ENCODE results near the gene MAPKBP1. TPM values are rescaled to one million over a fixed set of nuclear protein-coding genes. Genes with fewer than 3 reads are reported as not detected.

The MAPKBP1 gene
- total RNA-seq, 1 donor from 2014 or later, result 27.2 TPM

DNA sequence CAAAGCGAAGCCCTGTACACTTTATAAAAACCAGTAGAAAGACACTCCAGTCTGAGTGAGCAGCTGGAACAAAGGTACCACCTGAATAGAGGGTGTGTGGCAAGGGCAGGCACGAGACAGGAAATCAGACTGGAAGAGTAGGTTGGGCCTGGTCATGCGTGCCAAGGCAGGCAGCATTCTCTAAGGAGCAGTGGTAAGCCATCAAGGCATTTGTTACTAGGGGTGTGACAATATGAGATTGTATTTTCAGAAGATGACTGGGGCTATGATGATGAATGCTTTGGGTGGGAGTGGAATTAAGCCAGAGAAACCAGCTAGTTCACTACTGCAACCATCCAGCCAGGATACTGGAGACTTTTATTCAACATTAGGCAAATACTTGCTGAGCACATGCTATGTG lies 58.6 kb downstream of the MAPKBP1 start:
- Mint-ChIP-seq H3K27me3 (ENCODE audit: low read depth) (no peaks in the 10 kb centered on the region), H3K27ac (ENCODE audit: unreplicated experiment) (no peak overlapping the region), H3K4me3 (ENCODE audit: unreplicated experiment) (no peak overlapping the region), H3K4me1 (ENCODE audit: low read depth) (peaks cover 12% of the 10 kb centered on the region), H3K36me3 (ENCODE audit: low read depth) (no peaks in the 10 kb centered on the region), H3K9me3 (ENCODE audit: low read depth) (no peaks in the 10 kb centered on the region)
- TF ChIP-seq, protein P1, sequence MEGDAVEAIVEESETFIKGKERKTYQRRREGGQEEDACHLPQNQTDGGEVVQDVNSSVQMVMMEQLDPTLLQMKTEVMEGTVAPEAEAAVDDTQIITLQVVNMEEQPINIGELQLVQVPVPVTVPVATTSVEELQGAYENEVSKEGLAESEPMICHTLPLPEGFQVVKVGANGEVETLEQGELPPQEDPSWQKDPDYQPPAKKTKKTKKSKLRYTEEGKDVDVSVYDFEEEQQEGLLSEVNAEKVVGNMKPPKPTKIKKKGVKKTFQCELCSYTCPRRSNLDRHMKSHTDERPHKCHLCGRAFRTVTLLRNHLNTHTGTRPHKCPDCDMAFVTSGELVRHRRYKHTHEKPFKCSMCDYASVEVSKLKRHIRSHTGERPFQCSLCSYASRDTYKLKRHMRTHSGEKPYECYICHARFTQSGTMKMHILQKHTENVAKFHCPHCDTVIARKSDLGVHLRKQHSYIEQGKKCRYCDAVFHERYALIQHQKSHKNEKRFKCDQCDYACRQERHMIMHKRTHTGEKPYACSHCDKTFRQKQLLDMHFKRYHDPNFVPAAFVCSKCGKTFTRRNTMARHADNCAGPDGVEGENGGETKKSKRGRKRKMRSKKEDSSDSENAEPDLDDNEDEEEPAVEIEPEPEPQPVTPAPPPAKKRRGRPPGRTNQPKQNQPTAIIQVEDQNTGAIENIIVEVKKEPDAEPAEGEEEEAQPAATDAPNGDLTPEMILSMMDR (IDR thresholded peaks at IDR 0.05), result no peak
- DNase-seq (ENCODE audit: low spot score), result no peak

GRCh38 chr15:41834096-41834495 lies 59.8 kb downstream of the MAPKBP1 start:
- Mint-ChIP-seq H3K27me3 (ENCODE audit: low read depth) (no peaks in the 10 kb centered on the region), H3K36me3 (ENCODE audit: low read depth) (no peaks in the 10 kb centered on the region), H3K4me1 (ENCODE audit: low read depth) (peaks cover 4% of the 10 kb centered on the region), H3K4me3 (ENCODE audit: unreplicated experiment) (no peak overlapping the region), H3K9me3 (ENCODE audit: low read depth) (no peaks in the 10 kb centered on the region), H3K27ac (ENCODE audit: unreplicated experiment) (no peak overlapping the region)
- TF ChIP-seq, protein P1 (IDR thresholded peaks at IDR 0.05), result no peak
- no peak for DNase-seq (ENCODE audit: low spot score)

DNA sequence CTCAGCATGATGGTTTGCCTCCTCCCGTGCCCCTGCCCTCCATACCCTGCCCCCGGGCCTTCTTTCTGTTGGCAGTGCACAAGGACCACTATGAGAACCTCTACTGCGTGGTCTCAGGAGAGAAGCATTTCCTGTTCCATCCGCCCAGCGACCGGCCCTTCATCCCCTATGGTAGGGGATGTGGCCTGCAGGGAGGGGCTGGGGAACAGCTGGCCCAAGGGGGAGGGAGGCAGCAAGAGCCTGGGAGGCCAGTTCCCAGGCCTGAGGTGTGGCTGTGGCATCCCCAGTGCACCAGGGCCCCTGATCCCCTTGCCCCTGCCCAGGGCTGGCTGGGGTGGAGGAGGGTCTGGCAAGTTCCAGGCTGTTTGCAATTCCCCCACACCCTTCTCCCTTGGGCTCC lies 61.8 kb downstream of the MAPKBP1 start:
- H3K27ac Mint-ChIP-seq (ENCODE audit: unreplicated experiment), result no peak overlapping the region

DNA sequence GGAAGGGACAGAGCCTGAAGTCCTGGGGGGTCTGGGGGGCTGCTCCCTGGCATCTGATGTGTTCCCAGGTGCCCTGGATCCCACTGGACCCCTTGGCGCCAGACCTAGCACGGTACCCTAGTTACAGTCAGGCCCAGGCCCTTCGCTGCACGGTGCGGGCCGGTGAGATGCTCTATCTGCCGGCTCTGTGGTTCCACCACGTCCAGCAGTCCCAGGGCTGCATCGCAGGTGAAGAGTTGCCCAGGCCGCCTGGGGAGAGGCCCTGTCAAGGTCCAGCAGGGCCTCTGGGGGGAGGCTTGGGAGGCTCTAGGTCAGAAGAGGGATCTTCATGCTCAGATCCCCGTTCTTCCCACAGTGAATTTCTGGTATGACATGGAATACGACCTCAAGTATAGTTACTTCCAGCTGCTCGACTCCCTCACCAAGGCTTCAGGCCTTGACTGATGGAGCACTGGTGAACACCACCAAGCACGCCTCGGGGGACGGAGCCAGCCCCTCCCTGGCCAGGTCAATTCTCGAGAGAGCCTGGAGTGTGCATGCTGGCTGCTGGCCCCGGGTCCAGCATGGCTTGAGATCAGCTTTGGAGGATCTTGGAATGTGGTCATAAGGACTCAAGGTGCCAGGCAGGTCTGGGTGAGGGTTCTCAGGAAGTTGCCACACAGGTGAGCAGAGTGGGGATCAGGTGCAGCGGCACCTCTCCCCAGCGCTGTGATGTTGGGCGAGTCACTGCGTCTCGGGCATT lies 62.6 kb downstream of the MAPKBP1 start:
- Mint-ChIP-seq H3K27ac (ENCODE audit: unreplicated experiment) (no peak overlapping the region), H3K4me1 (ENCODE audit: low read depth) (peaks cover 4% of the 10 kb centered on the region), H3K4me3 (ENCODE audit: unreplicated experiment) (no peak overlapping the region), H3K36me3 (ENCODE audit: low read depth) (no peaks in the 10 kb centered on the region), H3K27me3 (ENCODE audit: low read depth) (no peaks in the 10 kb centered on the region), H3K9me3 (ENCODE audit: low read depth) (no peaks in the 10 kb centered on the region)
- TF ChIP-seq, protein P1 (IDR thresholded peaks at IDR 0.05), result no peak
- DNase-seq (ENCODE audit: low spot score), result no peak

More for the DNA sequence above, 61.8 kb downstream of the MAPKBP1 start:
- Mint-ChIP-seq H3K27me3 (ENCODE audit: low read depth) (no peaks in the 10 kb centered on the region), H3K4me1 (ENCODE audit: low read depth) (peaks cover 4% of the 10 kb centered on the region), H3K36me3 (ENCODE audit: low read depth) (no peaks in the 10 kb centered on the region), H3K9me3 (ENCODE audit: low read depth) (no peaks in the 10 kb centered on the region), H3K4me3 (ENCODE audit: unreplicated experiment) (no peak overlapping the region)
- TF ChIP-seq, protein P1 (IDR thresholded peaks at IDR 0.05), result no peak
- DNase-seq (ENCODE audit: low spot score), result no peak

DNA sequence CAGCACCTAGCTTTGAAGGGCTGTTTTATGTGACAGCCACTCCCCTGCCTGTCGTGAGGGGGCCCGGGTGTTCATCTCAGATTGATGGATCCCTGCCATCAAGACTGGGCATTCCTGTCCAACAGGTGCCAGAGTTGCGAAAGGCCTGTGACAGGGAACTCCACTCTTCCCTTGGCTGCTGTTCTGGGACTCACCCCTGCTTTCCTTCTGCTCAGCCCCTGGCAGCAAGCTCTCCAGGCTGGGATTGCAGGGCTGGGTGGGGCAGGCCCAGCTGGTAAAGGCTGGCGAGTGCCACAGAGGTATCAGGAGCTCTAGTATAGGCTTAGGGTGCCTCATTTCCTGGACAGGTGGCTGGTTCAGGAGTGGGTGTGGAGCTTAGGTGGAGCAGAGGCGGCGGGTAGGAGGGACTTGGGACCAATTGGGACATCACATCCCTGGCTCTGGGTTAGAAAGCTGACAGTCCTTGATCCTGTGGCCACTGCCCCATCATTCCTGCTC lies 64.2 kb downstream of the MAPKBP1 start, which contains the start of gene PLA2G4B:
PLA2G4B (plus strand) TSS at position 448 of the 498 bp plus-strand sequence. CDS start 67 bp downstream, outside the sequence.
- Mint-ChIP-seq H3K27ac (ENCODE audit: unreplicated experiment) (no peak within 1 kb of the TSS), H3K36me3 (ENCODE audit: low read depth) (no peaks in the 10 kb centered on the region), H3K4me3 (ENCODE audit: unreplicated experiment) (no peak within 1 kb of the TSS), H3K4me1 (ENCODE audit: low read depth) (peaks cover 4% of the 10 kb centered on the region), H3K9me3 (ENCODE audit: low read depth) (no peaks in the 10 kb centered on the region), H3K27me3 (ENCODE audit: low read depth) (no peaks in the 10 kb centered on the region)
- DNase-seq (ENCODE audit: low spot score), result no peak
- TF ChIP-seq, protein P1 (IDR thresholded peaks at IDR 0.05), result no peak

Data from chondrocyte (in vitro differentiated cells).